ENCODE measurements around the gene MYOZ3.

MYOZ3 gene

GRCh38 chr5:150659360-150660107, 1.5 kb upstream of the MYOZ3 start:
- DNase-seq (ENCODE audit: low read depth in 2 of 2), result no peak

GRCh38 chr5:150660108-150660831, 781 bp upstream of the MYOZ3 start:
- DNase-seq (ENCODE audit: low read depth in 2 of 2), result no peak

- DNase-seq (ENCODE audit: low read depth in 2 of 2), result no peak
Measured at GRCh38 chr5:150661821-150662596, 958 bp downstream of the MYOZ3 start.

- DNase-seq (ENCODE audit: low read depth in 2 of 2), result no peak
Measured at GRCh38 chr5:150662731-150663516, 1.9 kb downstream of the MYOZ3 start.

- DNase-seq (ENCODE audit: low read depth in 2 of 2), result no peak
Measured at GRCh38 chr5:150663936-150664335, 2.9 kb downstream of the MYOZ3 start.

GRCh38 chr5:150665044-150665443, 4.0 kb downstream of the MYOZ3 start:
- no peak for DNase-seq (ENCODE audit: low read depth in 2 of 2)

GRCh38 chr5:150670275-150670947, 9.4 kb downstream of the MYOZ3 start:
- DNase-seq (ENCODE audit: low read depth in 2 of 2), result no peak

- no peak for DNase-seq (ENCODE audit: low read depth in 2 of 2)
Measured at GRCh38 chr5:150670948-150671310, 9.9 kb downstream of the MYOZ3 start.

GRCh38 chr5:150671509-150672236, 10.6 kb downstream of the MYOZ3 start:
- no peak for DNase-seq (ENCODE audit: low read depth in 2 of 2)

GRCh38 chr5:150672237-150672883, 11.3 kb downstream of the MYOZ3 start:
- no peak for DNase-seq (ENCODE audit: low read depth in 2 of 2)

GRCh38 chr5:150672884-150673275, 11.8 kb downstream of the MYOZ3 start:
- no peak for DNase-seq (ENCODE audit: low read depth in 2 of 2)

GRCh38 chr5:150674341-150674821, 13.3 kb downstream of the MYOZ3 start:
- DNase-seq (ENCODE audit: low read depth in 2 of 2), result no peak

- no peak for DNase-seq (ENCODE audit: low read depth in 2 of 2)
Measured at GRCh38 chr5:150675069-150675468, 14.0 kb downstream of the MYOZ3 start.

GRCh38 chr5:150676578-150676977, 15.5 kb downstream of the MYOZ3 start:
- DNase-seq (ENCODE audit: low read depth in 2 of 2), result no peak

- DNase-seq (ENCODE audit: low read depth in 2 of 2), result no peak
Measured at GRCh38 chr5:150689120-150689519, 28.1 kb downstream of the MYOZ3 start.

- no peak for DNase-seq (ENCODE audit: low read depth in 2 of 2)
Measured at GRCh38 chr5:150690760-150691159, 29.7 kb downstream of the MYOZ3 start.

GRCh38 chr5:150692276-150692675, 31.2 kb downstream of the MYOZ3 start:
- no peak for DNase-seq (ENCODE audit: low read depth in 2 of 2)

GRCh38 chr5:150694612-150695011, 33.6 kb downstream of the MYOZ3 start:
- DNase-seq (ENCODE audit: low read depth in 2 of 2), result no peak

GRCh38 chr5:150700246-150700593, 39.2 kb downstream of the MYOZ3 start:
- no peak for DNase-seq (ENCODE audit: low read depth in 2 of 2)

Data from stimulated activated CD4-positive, alpha-beta T cell treated with anti-CD3 and anti-CD28 coated beads, Interleukin-15, amount 100 ng/mL, for 48 hours (primary cell).